Measurements from ENCODE around the gene ISM2. TPM values are rescaled to one million over a fixed set of nuclear protein-coding genes. Genes with fewer than 3 reads are reported as not detected.

The ISM2 gene
- total RNA-seq, 2 donors from 2014 or later: not detected

- no peak overlapping the region for H3K4me3 Mint-ChIP-seq
- peaks cover 9% of the 10 kb centered on the region for H3K4me1 Mint-ChIP-seq
- H3K27ac Mint-ChIP-seq: no peak overlapping the region
- no peak for DNase-seq
- ATAC-seq: no peak
- no peaks in the 10 kb centered on the region for H3K9me3 ChIP-seq (ENCODE audit: control insufficient read depth, low read length, poor library complexity, severe bottlenecking)
- H3K36me3 Mint-ChIP-seq (ENCODE audit: low read depth): no peaks in the 10 kb centered on the region
- peaks cover 39% of the 10 kb centered on the region for H3K27me3 Mint-ChIP-seq
Observed at GRCh38 chr14:77495334-77495733, 3.3 kb downstream of the ISM2 start.

DNA sequence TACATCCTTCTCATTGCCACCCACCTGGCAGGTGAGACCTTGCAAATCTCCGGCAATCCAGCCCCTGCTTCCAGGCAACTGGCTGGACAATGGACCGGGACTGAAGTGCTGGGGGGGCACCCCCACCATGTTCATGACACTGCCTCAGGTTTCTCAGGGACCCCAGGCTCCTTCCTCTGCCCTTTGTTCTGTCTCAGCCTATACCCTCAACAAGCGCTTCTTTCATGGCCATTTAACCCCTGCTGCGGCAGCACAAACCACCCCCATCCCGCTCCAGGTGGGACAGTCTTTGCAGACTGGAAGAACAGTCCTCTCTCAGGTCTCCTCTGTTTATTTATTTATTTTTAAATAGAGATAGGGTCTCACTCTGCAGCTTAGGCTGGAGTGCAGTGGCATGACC lies 7.6 kb downstream of the ISM2 start:
- Mint-ChIP-seq H3K27ac (no peak overlapping the region), H3K4me1 (peaks cover 4% of the 10 kb centered on the region), H3K4me3 (no peak overlapping the region), H3K27me3 (peaks cover 12% of the 10 kb centered on the region), H3K36me3 (ENCODE audit: low read depth) (no peaks in the 10 kb centered on the region)
- no peak for DNase-seq
- H3K9me3 ChIP-seq (ENCODE audit: control insufficient read depth, low read length, poor library complexity, severe bottlenecking): no peaks in the 10 kb centered on the region
- no peak for ATAC-seq

GRCh38 chr14:77490347-77490986 lies 8.1 kb downstream of the ISM2 start:
- H3K9me3 ChIP-seq (ENCODE audit: control insufficient read depth, low read length, poor library complexity, severe bottlenecking): no peaks in the 10 kb centered on the region
- Mint-ChIP-seq H3K4me1 (peaks cover 4% of the 10 kb centered on the region), H3K27me3 (peaks cover 6% of the 10 kb centered on the region), H3K36me3 (ENCODE audit: low read depth) (no peaks in the 10 kb centered on the region), H3K4me3 (no peak overlapping the region), H3K27ac (no peak overlapping the region)
- DNase-seq (no peak), ATAC-seq (no peak)

- H3K9me3 ChIP-seq (ENCODE audit: control insufficient read depth, low read length, poor library complexity, severe bottlenecking): no peaks in the 10 kb centered on the region
- peaks cover 4% of the 10 kb centered on the region for H3K4me1 Mint-ChIP-seq
- no peak overlapping the region for H3K27ac Mint-ChIP-seq
- no peak overlapping the region for H3K4me3 Mint-ChIP-seq
- ATAC-seq: no peak
- no peak for DNase-seq
- no peaks in the 10 kb centered on the region for H3K36me3 Mint-ChIP-seq (ENCODE audit: low read depth)
- no peaks in the 10 kb centered on the region for H3K27me3 Mint-ChIP-seq
Observed at GRCh38 chr14:77489041-77489440, 9.6 kb downstream of the ISM2 start.

DNA sequence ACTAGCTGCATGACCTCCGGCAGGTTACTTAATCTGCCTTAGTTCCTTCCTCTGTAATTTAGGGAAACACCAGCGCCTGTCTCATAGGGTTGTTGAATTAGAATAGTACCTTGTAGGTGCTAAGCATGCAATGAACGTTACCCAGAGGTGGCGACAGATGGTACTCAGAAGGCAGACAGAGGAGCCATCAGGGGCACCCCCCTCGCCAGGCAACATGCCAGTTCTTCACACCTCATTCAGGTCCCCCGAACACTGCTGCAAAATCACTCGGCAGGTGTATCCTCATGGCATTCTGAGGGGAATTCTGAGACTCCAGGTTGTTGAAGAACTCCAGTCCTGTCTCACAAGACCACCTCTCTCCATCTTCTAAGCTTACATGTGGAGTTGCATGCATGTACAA lies 10.1 kb downstream of the ISM2 start:
- Mint-ChIP-seq H3K4me1 (peaks cover 4% of the 10 kb centered on the region), H3K4me3 (no peak overlapping the region), H3K27me3 (no peaks in the 10 kb centered on the region), H3K36me3 (ENCODE audit: low read depth) (no peaks in the 10 kb centered on the region), H3K27ac (no peak overlapping the region)
- no peak for DNase-seq
- no peak for ATAC-seq
- no peaks in the 10 kb centered on the region for H3K9me3 ChIP-seq (ENCODE audit: control insufficient read depth, low read length, poor library complexity, severe bottlenecking)

- no peak overlapping the region for H3K4me3 Mint-ChIP-seq
- peaks cover 4% of the 10 kb centered on the region for H3K4me1 Mint-ChIP-seq
- no peaks in the 10 kb centered on the region for H3K27me3 Mint-ChIP-seq
- H3K9me3 ChIP-seq (ENCODE audit: control insufficient read depth, low read length, poor library complexity, severe bottlenecking): no peaks in the 10 kb centered on the region
- H3K27ac Mint-ChIP-seq: no peak overlapping the region
- DNase-seq: no peak
- no peak for ATAC-seq
- no peaks in the 10 kb centered on the region for H3K36me3 Mint-ChIP-seq (ENCODE audit: low read depth)
Observed at GRCh38 chr14:77485901-77486678, 12.5 kb downstream of the ISM2 start.

DNA sequence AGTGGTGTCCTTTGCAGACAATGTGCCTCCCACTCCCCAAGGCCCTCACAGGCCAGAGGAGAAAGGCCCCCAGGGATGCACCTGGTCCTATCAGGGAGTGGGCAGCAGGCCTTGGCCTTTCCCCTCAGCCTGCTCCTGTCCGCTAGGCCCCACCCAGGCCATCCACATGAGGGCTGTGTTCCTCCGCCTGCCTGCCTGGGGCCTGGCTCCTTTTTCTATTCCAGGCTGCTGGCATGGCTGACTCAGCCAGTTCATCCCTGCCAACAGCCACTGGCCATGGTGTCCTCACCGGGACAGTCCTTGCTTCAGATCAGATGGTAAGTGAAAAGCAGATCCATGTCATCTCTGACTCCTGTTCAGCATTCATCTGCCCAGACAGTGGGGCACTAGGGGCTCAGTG lies 13.4 kb downstream of the ISM2 start:
- H3K36me3 Mint-ChIP-seq (ENCODE audit: low read depth): no peaks in the 10 kb centered on the region
- no peaks in the 10 kb centered on the region for H3K27me3 Mint-ChIP-seq
- ATAC-seq (no peak), DNase-seq (no peak)
- H3K4me1 Mint-ChIP-seq: peaks cover 4% of the 10 kb centered on the region
- H3K4me3 Mint-ChIP-seq: no peak overlapping the region
- no peaks in the 10 kb centered on the region for H3K9me3 ChIP-seq (ENCODE audit: control insufficient read depth, low read length, poor library complexity, severe bottlenecking)
- no peak overlapping the region for H3K27ac Mint-ChIP-seq

DNA sequence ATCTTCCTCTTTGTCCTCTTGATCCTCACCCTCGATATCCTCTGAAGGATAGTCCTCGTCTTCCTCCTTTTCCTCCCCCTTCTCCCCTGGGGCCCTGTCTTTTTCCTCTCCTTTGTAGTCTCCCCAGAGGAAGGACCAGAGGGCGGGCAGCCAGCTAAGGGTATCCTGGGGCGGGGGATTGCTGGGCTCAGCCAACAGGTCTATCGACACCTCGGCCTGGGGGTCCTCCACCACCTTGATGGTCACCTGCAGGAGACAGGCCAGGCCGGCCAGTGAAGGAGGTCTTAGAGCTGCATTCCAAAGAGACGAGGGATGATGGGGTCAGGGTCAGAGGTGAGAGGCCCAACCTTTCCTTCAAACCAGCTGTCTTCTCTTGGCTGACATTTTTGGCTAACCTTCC lies 16.2 kb downstream of the ISM2 start:
- Mint-ChIP-seq H3K27ac (no peak overlapping the region), H3K4me1 (no peaks in the 10 kb centered on the region), H3K36me3 (ENCODE audit: low read depth) (no peaks in the 10 kb centered on the region), H3K27me3 (no peaks in the 10 kb centered on the region), H3K4me3 (no peak overlapping the region)
- no peak for ATAC-seq
- no peak for DNase-seq
- no peaks in the 10 kb centered on the region for H3K9me3 ChIP-seq (ENCODE audit: control insufficient read depth, low read length, poor library complexity, severe bottlenecking)

DNA sequence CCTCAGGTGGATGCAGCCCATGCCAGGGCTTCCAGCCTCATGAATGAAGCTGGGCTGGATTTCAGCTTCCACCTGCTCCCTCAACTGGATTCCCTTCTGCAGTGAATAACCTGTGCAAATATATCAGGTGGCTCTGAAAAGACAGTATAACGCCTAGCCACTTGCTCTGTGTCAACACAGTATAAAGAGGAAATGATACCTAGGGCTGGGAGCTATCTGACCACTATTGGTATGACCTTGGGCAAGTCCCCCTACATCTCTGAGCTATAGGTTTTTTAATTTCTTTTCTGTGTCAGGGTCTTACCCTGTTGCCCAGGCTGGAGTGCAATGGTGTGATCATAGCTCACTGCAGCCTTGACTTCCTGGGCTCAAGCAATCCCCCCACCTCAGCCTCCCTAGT lies 19.8 kb downstream of the ISM2 start:
- Mint-ChIP-seq H3K36me3 (ENCODE audit: low read depth) (no peaks in the 10 kb centered on the region), H3K27ac (no peak overlapping the region), H3K4me1 (no peaks in the 10 kb centered on the region), H3K27me3 (peaks cover 13% of the 10 kb centered on the region), H3K4me3 (no peak overlapping the region)
- DNase-seq (no peak), ATAC-seq (no peak)
- H3K9me3 ChIP-seq (ENCODE audit: control insufficient read depth, low read length, poor library complexity, severe bottlenecking): no peaks in the 10 kb centered on the region

- Mint-ChIP-seq H3K36me3 (ENCODE audit: low read depth) (no peaks in the 10 kb centered on the region), H3K27ac (no peak overlapping the region), H3K4me1 (no peaks in the 10 kb centered on the region), H3K27me3 (peaks cover 13% of the 10 kb centered on the region), H3K4me3 (no peak overlapping the region)
- no peak for ATAC-seq
- no peaks in the 10 kb centered on the region for H3K9me3 ChIP-seq (ENCODE audit: control insufficient read depth, low read length, poor library complexity, severe bottlenecking)
- no peak for DNase-seq
Observed at GRCh38 chr14:77478029-77478428, 20.6 kb downstream of the ISM2 start.

DNA sequence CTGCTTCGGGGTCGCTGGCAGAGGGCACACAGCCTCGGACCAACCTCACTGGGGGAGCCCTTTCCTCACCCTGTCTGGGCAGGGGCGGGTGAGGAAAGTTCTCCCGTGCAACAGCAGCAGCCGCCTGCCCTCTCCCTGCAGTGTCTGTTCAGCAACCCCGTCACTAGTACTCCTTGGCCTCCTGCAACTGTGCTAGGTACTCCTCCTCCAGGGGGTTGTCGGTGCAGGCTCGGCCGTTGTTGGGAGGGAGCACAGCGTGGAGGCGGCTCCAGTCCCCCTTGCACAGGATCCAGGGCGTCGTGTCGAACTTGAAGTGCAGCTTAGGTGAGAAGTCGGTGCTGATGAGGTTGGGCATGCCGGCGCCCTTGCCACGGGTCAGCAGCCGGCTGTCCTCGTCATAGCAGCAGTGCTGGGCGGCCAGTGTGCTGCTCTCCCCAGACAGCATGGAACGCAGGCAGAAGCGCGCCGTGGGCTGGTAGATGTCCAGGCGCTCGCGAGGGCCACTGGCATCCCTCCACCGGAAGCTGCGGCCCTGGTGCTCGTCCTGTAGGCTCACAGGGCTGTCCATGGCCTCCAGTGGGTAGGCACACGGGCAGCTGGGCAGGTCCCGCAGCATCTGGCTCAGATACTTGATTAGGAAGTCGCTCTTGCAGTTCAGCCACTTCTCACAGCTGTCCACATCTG lies 23.0 kb downstream of the ISM2 start:
- no peaks in the 10 kb centered on the region for H3K4me1 Mint-ChIP-seq
- no peaks in the 10 kb centered on the region for H3K36me3 Mint-ChIP-seq (ENCODE audit: low read depth)
- DNase-seq (no peak), ATAC-seq (no peak)
- H3K4me3 Mint-ChIP-seq: no peak overlapping the region
- H3K27ac Mint-ChIP-seq: no peak overlapping the region
- H3K9me3 ChIP-seq (ENCODE audit: control insufficient read depth, low read length, poor library complexity, severe bottlenecking): no peaks in the 10 kb centered on the region
- H3K27me3 Mint-ChIP-seq: peaks cover 13% of the 10 kb centered on the region

- no peak for ATAC-seq
- H3K4me3 Mint-ChIP-seq: no peak overlapping the region
- no peaks in the 10 kb centered on the region for H3K9me3 ChIP-seq (ENCODE audit: control insufficient read depth, low read length, poor library complexity, severe bottlenecking)
Observed at GRCh38 chr14:77474479-77475177, 24.0 kb downstream of the ISM2 start.

DNA sequence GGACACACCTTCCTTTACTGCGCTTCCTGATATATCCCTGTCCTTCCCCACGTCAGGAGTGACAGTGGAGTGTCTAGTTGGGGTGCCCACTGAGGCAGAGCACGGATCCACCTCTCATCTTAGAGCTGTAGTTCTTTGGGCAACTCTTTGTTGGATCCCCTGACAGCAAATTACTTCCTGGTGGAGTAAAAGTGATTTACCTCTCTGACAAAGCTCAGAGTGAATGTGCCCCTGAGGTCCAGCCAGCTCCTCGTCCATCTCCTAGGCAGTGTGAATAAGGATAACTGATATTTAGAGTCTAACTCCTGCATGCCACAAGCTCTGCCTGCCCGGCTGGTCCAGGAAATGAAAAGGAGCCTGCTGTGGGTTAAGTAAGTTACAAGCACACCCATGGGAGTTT lies 24.7 kb downstream of the ISM2 start:
- Mint-ChIP-seq H3K27me3 (peaks cover 13% of the 10 kb centered on the region), H3K4me1 (no peaks in the 10 kb centered on the region), H3K36me3 (ENCODE audit: low read depth) (no peaks in the 10 kb centered on the region), H3K27ac (no peak overlapping the region), H3K4me3 (no peak overlapping the region)
- no peaks in the 10 kb centered on the region for H3K9me3 ChIP-seq (ENCODE audit: control insufficient read depth, low read length, poor library complexity, severe bottlenecking)
- ATAC-seq (no peak), DNase-seq (no peak)

More at GRCh38 chr14:77474479-77475177, 24.0 kb downstream of the ISM2 start:
- Mint-ChIP-seq H3K27me3 (peaks cover 13% of the 10 kb centered on the region), H3K27ac (no peak overlapping the region), H3K36me3 (ENCODE audit: low read depth) (no peaks in the 10 kb centered on the region), H3K4me1 (no peaks in the 10 kb centered on the region)
- DNase-seq: no peak
